ENCODE data around the gene KLK2.

KLK2 gene

DNA sequence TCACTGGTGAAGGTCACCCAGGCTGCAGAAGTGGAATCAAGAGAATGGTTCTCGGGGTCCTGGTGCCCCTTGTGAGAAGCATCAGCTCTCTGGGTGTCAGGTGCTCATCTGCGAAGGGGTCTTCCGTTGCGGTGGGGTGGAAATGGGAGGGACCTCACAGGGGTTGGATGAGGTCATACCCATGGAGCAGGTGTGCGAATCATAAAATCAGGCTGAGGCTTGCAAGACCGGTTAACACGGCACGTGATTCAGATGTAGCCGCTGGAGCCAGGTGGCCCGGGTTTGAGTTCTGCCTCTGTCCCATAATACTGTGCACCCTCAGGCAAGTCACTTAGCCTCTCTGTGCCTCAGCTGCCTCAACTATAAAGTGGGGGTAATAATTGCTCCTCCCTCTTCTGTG is 35.9 kb upstream of the KLK2 start:
- TF ChIP-seq, protein P1, sequence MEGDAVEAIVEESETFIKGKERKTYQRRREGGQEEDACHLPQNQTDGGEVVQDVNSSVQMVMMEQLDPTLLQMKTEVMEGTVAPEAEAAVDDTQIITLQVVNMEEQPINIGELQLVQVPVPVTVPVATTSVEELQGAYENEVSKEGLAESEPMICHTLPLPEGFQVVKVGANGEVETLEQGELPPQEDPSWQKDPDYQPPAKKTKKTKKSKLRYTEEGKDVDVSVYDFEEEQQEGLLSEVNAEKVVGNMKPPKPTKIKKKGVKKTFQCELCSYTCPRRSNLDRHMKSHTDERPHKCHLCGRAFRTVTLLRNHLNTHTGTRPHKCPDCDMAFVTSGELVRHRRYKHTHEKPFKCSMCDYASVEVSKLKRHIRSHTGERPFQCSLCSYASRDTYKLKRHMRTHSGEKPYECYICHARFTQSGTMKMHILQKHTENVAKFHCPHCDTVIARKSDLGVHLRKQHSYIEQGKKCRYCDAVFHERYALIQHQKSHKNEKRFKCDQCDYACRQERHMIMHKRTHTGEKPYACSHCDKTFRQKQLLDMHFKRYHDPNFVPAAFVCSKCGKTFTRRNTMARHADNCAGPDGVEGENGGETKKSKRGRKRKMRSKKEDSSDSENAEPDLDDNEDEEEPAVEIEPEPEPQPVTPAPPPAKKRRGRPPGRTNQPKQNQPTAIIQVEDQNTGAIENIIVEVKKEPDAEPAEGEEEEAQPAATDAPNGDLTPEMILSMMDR (IDR thresholded peaks at IDR 0.05; ENCODE audit: low read depth, low read length), result no peak

GRCh38 chr19:50838239-50838638 is 35.0 kb upstream of the KLK2 start:
- TF ChIP-seq, protein P1 (IDR thresholded peaks at IDR 0.05; ENCODE audit: low read depth, low read length), result peak; percentile 4
- in situ Hi-C loops (cut with HindIII; ENCODE audit: low sequenced_read_pairs), result no loop called here

More for the DNA sequence above, 35.9 kb upstream of the KLK2 start:
- in situ Hi-C loops (cut with HindIII; ENCODE audit: low sequenced_read_pairs), result no loop called here
- no peak overlapping the region for H3K4me3 ChIP-seq (ENCODE audit: low read depth, low read length)
- DNase-seq (ENCODE audit: low read depth, low spot score), result no peak

DNA sequence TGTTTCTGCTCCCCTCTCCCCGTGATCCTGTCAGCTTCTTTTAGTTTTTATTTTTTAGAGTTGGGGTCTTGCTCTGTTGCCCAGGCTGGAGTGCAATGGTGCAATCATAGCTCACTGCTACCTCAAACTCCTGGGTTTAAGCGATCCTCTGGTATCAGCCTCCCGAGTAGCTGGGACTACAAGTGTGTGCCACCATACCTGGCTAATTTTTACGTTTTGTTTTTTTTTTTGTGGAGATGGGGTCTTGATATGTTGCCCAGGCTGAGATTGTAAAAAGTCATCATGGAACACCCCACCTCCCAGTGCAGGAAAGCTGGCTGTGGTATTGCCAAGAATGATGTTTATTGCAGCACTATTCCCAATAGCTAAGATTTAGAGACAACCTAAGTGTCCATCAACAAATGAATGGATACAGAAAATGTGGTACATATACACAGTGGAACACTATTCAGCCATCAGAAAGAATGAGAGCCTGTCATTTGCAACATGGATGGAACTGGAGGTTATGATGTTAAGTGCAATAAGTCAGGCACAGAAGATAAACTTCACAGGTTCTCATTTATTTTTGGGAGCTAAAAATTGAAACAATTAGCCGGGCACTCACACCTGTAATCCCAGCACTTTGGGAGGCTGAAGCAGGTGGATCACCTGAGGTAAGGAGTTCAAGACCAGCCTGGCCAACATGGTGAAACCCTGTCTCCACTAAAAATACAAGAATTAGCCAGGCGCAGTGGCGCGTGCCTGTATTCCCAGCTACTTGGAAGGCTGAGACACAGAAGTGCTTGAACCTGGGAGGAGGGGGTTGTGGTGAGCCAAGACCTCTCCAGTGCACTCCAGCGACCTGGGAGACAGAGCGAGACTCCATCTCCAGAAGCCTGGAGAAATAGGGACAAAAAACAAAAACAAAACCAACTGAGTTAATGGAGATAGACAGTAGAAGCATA is 33.3 kb upstream of the KLK2 start:
- TF ChIP-seq, protein P1 (IDR thresholded peaks at IDR 0.05; ENCODE audit: low read depth, low read length), result no peak
- in situ Hi-C loops (cut with HindIII; ENCODE audit: low sequenced_read_pairs), result no loop called here
- H3K4me3 ChIP-seq (ENCODE audit: low read depth, low read length), result no peak overlapping the region
- no peak for DNase-seq (ENCODE audit: low read depth, low spot score)

More at GRCh38 chr19:50838239-50838638, 35.0 kb upstream of the KLK2 start:
- no peak overlapping the region for H3K4me3 ChIP-seq (ENCODE audit: low read depth, low read length)
- no peak for DNase-seq (ENCODE audit: low read depth, low spot score)

DNA sequence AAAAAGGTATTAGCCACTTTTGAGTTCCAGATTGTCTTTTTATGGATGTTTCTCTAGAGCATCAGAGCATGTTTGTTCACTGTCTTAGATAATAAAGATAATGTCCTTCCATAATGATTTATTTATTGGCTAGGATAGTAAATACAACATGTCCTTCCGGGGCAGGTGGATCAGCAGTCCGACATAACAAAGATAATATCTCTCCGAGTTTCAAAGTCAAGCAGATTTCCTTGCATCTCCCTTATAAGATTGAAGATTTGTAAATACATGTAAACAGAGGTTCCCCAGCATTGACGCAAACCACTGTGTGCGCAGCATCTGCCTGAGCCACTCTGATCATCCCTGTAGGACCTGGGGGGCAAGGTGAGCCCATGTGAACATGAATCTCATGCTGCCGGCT is 31.1 kb upstream of the KLK2 start:
- TF ChIP-seq, protein P1 (IDR thresholded peaks at IDR 0.05; ENCODE audit: low read depth, low read length), result no peak
- no peak for DNase-seq (ENCODE audit: low read depth, low spot score)
- in situ Hi-C loops (cut with HindIII; ENCODE audit: low sequenced_read_pairs), result no loop called here
- no peak overlapping the region for H3K4me3 ChIP-seq (ENCODE audit: low read depth, low read length)

DNA sequence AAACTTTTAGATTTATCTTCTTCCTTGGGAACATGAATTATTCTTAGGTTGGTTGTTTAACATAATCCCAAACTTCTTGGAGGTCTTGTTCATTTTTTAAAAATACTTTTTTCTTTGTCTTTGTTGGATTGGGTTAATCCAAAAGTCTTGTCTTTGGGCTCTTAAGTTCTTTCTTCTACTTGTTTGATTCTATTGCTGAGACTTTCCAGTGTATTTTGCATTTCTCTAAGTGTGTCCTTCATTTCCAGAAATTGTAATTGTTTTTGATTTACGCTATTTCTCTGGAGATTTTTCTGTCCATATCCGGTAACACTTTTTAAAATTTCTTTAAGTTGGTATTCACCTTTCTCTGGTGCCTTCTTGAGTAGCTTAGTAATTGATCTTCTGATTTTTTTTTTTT is 30.0 kb upstream of the KLK2 start:
- in situ Hi-C loops (cut with HindIII; ENCODE audit: low sequenced_read_pairs), result no loop called here

GRCh38 chr19:50843701-50844221 is 29.5 kb upstream of the KLK2 start:
- DNase-seq (ENCODE audit: low read depth, low spot score), result no peak
- in situ Hi-C loops (cut with HindIII; ENCODE audit: low sequenced_read_pairs), result no loop called here
- no peak overlapping the region for H3K4me3 ChIP-seq (ENCODE audit: low read depth, low read length)
- TF ChIP-seq, protein P1 (IDR thresholded peaks at IDR 0.05; ENCODE audit: low read depth, low read length), result no peak

More for the DNA sequence above, 30.0 kb upstream of the KLK2 start:
- H3K4me3 ChIP-seq (ENCODE audit: low read depth, low read length), result no peak overlapping the region
- no peak for DNase-seq (ENCODE audit: low read depth, low spot score)
- TF ChIP-seq, protein P1 (IDR thresholded peaks at IDR 0.05; ENCODE audit: low read depth, low read length), result no peak

Measured in astrocyte of the spinal cord (primary cell).